HepG2 (cell line): Measurements from ENCODE around the gene CAPN11. TPM values are rescaled to one million over a fixed set of nuclear protein-coding genes. Genes with fewer than 3 reads are reported as not detected.

ENCODE experiments used
- EZH2 ChIP-seq: conservative IDR thresholded peaks from 2 replicates; pipeline ENCODE4 v1.6.1; 2012; ENCODE audit warnings: mild to moderate bottlenecking, low read depth, low read length, moderate library complexity
- GATAD1 ChIP-seq: IDR thresholded peaks from 2 replicates; pipeline ENCODE4 v1.6.1; 2016; ENCODE audit warnings: missing genetic modification reagents, missing compliant biosample characterization
- HDAC1 ChIP-seq: sonication (generic); formaldehyde crosslinking; IDR thresholded peaks from 2 replicates; pipeline ENCODE4 v1.5.1; 2020; ENCODE audit warnings: mild to moderate bottlenecking, missing genetic modification reagents
- RXRB ChIP-seq: IDR thresholded peaks from 2 replicates; pipeline ENCODE4 v1.6.1; 2016; ENCODE audit warnings: borderline replicate concordance, missing genetic modification reagents, missing compliant biosample characterization
- TCF12 ChIP-seq, 2 experiments: fragments of 450-650 bp in 1 of 2; sonication (generic) in 1 of 2; formaldehyde crosslinking in 1 of 2; IDR thresholded peaks; 2 replicates each; pipeline versions ENCODE4 v1.6.1 to v1.8.0; 2017 to 2022; ENCODE audit warnings: antibody characterized with exemption in 1 of 2, mild to moderate bottlenecking in 1 of 2, missing genetic modification reagents in 1 of 2, moderate library complexity in 1 of 2
- XRCC5 ChIP-seq: fragments of 200-400 bp; formaldehyde crosslinking; optimal IDR thresholded peaks from 2 replicates; pipeline ENCODE3; 2017; ENCODE audit warnings: mild to moderate bottlenecking, low read length
- ZBTB7B ChIP-seq: sonication (generic); formaldehyde crosslinking; IDR thresholded peaks from 2 replicates; pipeline ENCODE4 v1.4.0; 2020; ENCODE audit warnings: missing genetic modification reagents
- ZNF12 ChIP-seq: sonication (generic); formaldehyde crosslinking; IDR thresholded peaks from 2 replicates; pipeline ENCODE4 v1.5.0; 2020; ENCODE audit warnings: missing genetic modification reagents
- ZSCAN31 ChIP-seq: sonication (generic); formaldehyde crosslinking; IDR thresholded peaks from 2 replicates; pipeline ENCODE4 v1.5.0; 2020; ENCODE audit warnings: low read depth, mild to moderate bottlenecking, missing genetic modification reagents
- polyA plus RNA-seq, 8 experiments: library from polyadenylated mRNA; depleted of rRNA in 3 of 8; stranded (reverse) in 7 of 8; unstranded in 1 of 8; fragments of >200 nt; fragmentation: Illumina TruSeq in 4 of 8; extraction: Trizol in 4 of 8; gene quantifications; 2 replicates each; pipeline versions ENCODE4 v1.2.1 to v1.2.3, GENCODE V29; 2011 to 2016; ENCODE audit warnings: low read depth in 4 of 8, missing spikeins in 1 of 8, mixed read lengths in 1 of 8; ENCODE audit not compliant: insufficient read depth in 1 of 8
- total RNA-seq, 5 experiments: library from RNA; depleted of rRNA; stranded (reverse); fragments of >200 nt; fragmentation: Illumina TruSeq; extraction: Trizol; gene quantifications; 2 replicates each; pipeline ENCODE4 v1.2.3, GENCODE V29; 2016; ENCODE audit warnings: low read depth in 1 of 5
- TF ChIP-seq, protein P1 (sequence below): sonication (generic); formaldehyde crosslinking; IDR thresholded peaks from 2 replicates; pipeline ENCODE4 v1.4.0; 2020; ENCODE audit warnings: missing genetic modification reagents
- TF ChIP-seq, protein P2 (sequence below): sonication (generic); formaldehyde crosslinking; IDR thresholded peaks from 2 replicates; pipeline ENCODE4 v1.5.0; 2020; ENCODE audit warnings: mild to moderate bottlenecking, missing genetic modification reagents, borderline replicate concordance
- TF ChIP-seq, protein P3 (sequence below): sonication (generic); formaldehyde crosslinking; IDR thresholded peaks from 2 replicates; pipeline ENCODE4 v1.5.1; 2020; ENCODE audit warnings: mild to moderate bottlenecking, missing genetic modification reagents, moderate library complexity
- TF ChIP-seq, protein P4 (sequence below): sonication (generic); formaldehyde crosslinking; IDR thresholded peaks from 2 replicates; pipeline ENCODE4 v1.5.1; 2020; ENCODE audit warnings: missing genetic modification reagents, mild to moderate bottlenecking, borderline replicate concordance

The CAPN11 gene
- total and polyA plus RNA-seq, 2 of the 13 experiments (the other 11 are each of a cell fraction or from before 2014, with no cell fraction given), result 0.07 to 0.11 TPM

DNA sequence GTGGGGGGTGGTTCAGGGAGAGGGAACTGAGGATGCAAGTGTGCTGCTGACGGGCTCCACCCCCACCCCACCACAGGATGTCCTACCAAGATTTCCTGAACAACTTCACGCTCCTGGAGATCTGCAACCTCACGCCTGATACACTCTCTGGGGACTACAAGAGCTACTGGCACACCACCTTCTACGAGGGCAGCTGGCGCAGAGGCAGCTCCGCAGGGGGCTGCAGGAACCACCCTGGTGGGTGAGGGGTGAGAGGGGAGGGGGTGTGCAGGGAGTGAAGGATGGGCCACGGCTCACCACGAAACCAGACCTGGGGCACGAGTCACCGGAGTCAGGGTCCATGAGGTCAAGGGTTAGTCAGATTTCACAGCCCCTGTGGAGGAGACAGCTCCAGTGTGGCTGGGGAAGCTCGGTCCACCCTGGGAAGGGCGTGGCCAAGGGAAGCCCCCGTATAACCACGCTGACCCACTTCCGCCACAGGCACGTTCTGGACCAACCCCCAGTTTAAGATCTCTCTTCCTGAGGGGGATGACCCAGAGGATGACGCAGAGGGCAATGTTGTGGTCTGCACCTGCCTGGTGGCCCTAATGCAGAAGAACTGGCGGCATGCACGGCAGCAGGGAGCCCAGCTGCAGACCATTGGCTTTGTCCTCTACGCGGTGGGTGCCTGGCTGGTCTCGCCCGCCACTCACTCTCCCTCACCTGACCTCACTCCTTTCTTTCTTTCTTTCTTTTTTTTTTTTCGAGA is 18.3 kb downstream of the CAPN11 start (continued):
- TF ChIP-seq, protein P1, sequence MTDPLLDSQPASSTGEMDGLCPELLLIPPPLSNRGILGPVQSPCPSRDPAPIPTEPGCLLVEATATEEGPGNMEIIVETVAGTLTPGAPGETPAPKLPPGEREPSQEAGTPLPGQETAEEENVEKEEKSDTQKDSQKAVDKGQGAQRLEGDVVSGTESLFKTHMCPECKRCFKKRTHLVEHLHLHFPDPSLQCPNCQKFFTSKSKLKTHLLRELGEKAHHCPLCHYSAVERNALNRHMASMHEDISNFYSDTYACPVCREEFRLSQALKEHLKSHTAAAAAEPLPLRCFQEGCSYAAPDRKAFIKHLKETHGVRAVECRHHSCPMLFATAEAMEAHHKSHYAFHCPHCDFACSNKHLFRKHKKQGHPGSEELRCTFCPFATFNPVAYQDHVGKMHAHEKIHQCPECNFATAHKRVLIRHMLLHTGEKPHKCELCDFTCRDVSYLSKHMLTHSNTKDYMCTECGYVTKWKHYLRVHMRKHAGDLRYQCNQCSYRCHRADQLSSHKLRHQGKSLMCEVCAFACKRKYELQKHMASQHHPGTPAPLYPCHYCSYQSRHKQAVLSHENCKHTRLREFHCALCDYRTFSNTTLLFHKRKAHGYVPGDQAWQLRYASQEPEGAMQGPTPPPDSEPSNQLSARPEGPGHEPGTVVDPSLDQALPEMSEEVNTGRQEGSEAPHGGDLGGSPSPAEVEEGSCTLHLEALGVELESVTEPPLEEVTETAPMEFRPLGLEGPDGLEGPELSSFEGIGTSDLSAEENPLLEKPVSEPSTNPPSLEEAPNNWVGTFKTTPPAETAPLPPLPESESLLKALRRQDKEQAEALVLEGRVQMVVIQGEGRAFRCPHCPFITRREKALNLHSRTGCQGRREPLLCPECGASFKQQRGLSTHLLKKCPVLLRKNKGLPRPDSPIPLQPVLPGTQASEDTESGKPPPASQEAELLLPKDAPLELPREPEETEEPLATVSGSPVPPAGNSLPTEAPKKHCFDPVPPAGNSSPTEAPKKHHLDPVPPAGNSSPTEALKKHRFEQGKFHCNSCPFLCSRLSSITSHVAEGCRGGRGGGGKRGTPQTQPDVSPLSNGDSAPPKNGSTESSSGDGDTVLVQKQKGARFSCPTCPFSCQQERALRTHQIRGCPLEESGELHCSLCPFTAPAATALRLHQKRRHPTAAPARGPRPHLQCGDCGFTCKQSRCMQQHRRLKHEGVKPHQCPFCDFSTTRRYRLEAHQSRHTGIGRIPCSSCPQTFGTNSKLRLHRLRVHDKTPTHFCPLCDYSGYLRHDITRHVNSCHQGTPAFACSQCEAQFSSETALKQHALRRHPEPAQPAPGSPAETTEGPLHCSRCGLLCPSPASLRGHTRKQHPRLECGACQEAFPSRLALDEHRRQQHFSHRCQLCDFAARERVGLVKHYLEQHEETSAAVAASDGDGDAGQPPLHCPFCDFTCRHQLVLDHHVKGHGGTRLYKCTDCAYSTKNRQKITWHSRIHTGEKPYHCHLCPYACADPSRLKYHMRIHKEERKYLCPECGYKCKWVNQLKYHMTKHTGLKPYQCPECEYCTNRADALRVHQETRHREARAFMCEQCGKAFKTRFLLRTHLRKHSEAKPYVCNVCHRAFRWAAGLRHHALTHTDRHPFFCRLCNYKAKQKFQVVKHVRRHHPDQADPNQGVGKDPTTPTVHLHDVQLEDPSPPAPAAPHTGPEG, result no peak
- 0 out of 2 replicates have a peak, but pooled peaks have one; percentile 19 for TF ChIP-seq HDAC1 (CRISPR knock-in tag)
- TF ChIP-seq, protein P2, sequence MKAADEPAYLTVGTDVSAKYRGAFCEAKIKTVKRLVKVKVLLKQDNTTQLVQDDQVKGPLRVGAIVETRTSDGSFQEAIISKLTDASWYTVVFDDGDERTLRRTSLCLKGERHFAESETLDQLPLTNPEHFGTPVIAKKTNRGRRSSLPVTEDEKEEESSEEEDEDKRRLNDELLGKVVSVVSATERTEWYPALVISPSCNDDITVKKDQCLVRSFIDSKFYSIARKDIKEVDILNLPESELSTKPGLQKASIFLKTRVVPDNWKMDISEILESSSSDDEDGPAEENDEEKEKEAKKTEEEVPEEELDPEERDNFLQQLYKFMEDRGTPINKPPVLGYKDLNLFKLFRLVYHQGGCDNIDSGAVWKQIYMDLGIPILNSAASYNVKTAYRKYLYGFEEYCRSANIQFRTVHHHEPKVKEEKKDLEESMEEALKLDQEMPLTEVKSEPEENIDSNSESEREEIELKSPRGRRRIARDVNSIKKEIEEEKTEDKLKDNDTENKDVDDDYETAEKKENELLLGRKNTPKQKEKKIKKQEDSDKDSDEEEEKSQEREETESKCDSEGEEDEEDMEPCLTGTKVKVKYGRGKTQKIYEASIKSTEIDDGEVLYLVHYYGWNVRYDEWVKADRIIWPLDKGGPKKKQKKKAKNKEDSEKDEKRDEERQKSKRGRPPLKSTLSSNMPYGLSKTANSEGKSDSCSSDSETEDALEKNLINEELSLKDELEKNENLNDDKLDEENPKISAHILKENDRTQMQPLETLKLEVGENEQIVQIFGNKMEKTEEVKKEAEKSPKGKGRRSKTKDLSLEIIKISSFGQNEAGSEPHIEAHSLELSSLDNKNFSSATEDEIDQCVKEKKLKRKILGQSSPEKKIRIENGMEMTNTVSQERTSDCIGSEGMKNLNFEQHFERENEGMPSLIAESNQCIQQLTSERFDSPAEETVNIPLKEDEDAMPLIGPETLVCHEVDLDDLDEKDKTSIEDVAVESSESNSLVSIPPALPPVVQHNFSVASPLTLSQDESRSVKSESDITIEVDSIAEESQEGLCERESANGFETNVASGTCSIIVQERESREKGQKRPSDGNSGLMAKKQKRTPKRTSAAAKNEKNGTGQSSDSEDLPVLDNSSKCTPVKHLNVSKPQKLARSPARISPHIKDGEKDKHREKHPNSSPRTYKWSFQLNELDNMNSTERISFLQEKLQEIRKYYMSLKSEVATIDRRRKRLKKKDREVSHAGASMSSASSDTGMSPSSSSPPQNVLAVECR, result peak; percentile 38; the same call in 1 of the 2 replicates
- no peak for TF ChIP-seq ZSCAN31 (CRISPR knock-in tag)
- TF ChIP-seq ZBTB7B (CRISPR knock-in tag), result peak; percentile 59; the same call in 1 of the 2 replicates
- TF ChIP-seq, protein P3, sequence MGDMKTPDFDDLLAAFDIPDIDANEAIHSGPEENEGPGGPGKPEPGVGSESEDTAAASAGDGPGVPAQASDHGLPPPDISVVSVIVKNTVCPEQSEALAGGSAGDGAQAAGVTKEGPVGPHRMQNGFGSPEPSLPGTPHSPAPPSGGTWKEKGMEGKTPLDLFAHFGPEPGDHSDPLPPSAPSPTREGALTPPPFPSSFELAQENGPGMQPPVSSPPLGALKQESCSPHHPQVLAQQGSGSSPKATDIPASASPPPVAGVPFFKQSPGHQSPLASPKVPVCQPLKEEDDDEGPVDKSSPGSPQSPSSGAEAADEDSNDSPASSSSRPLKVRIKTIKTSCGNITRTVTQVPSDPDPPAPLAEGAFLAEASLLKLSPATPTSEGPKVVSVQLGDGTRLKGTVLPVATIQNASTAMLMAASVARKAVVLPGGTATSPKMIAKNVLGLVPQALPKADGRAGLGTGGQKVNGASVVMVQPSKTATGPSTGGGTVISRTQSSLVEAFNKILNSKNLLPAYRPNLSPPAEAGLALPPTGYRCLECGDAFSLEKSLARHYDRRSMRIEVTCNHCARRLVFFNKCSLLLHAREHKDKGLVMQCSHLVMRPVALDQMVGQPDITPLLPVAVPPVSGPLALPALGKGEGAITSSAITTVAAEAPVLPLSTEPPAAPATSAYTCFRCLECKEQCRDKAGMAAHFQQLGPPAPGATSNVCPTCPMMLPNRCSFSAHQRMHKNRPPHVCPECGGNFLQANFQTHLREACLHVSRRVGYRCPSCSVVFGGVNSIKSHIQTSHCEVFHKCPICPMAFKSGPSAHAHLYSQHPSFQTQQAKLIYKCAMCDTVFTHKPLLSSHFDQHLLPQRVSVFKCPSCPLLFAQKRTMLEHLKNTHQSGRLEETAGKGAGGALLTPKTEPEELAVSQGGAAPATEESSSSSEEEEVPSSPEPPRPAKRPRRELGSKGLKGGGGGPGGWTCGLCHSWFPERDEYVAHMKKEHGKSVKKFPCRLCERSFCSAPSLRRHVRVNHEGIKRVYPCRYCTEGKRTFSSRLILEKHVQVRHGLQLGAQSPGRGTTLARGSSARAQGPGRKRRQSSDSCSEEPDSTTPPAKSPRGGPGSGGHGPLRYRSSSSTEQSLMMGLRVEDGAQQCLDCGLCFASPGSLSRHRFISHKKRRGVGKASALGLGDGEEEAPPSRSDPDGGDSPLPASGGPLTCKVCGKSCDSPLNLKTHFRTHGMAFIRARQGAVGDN (CRISPR knock-in tag), result peak; percentile 68
- TF ChIP-seq EZH2, result no peak
- TF ChIP-seq GATAD1, result no peak
- no peak for TF ChIP-seq TCF12 (IDR thresholded peaks at IDR 0.05)
- no peak for TF ChIP-seq TCF12 (CRISPR knock-in tag; IDR thresholded peaks at IDR 0.05)
- TF ChIP-seq RXRB (CRISPR knock-in tag), result no peak
- TF ChIP-seq XRCC5, result no peak
- TF ChIP-seq, protein P4, sequence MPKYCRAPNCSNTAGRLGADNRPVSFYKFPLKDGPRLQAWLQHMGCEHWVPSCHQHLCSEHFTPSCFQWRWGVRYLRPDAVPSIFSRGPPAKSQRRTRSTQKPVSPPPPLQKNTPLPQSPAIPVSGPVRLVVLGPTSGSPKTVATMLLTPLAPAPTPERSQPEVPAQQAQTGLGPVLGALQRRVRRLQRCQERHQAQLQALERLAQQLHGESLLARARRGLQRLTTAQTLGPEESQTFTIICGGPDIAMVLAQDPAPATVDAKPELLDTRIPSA, result no peak
- no peak for TF ChIP-seq ZNF12 (CRISPR knock-in tag)
